Small intestine (tissue), 7 donors: ENCODE results near the gene GNG8. TPM values are rescaled to one million over a fixed set of nuclear protein-coding genes. Genes with fewer than 3 reads are reported as not detected.
"Not testable (repeated sequence)": the region's sequence is repeated elsewhere in the genome, so short reads cannot be mapped to it uniquely, and the experiment has no call there.

Source experiments
- DNase-seq, 2 donors: peaks; one replicate each; pipeline versions ENCODE4 v3.0.0 to v3.0.0-alpha.2; 2013
- FAIRE-seq: peaks from 2 replicates; lab custom pipeline; 2012; peaks lifted over from hg19 to GRCh38; lab: Jason Lieb, UNC
- H3K27ac ChIP-seq, 3 donors: one replicate each; pipeline ENCODE4 v1.5.1; 2013; ENCODE audit warnings: low read length in 2 of 3, mild to moderate bottlenecking in 2 of 3, control low read depth in 1 of 3, inconsistent platforms in 1 of 3, low read depth in 1 of 3, moderate library complexity in 1 of 3
- H3K27me3 ChIP-seq, 3 donors: one replicate each; pipeline ENCODE4 v1.6.1; 2013; ENCODE audit warnings: low read length in 3 of 3, inconsistent platforms in 1 of 3; ENCODE audit not compliant: control insufficient read depth in 3 of 3, insufficient read depth in 3 of 3
- H3K36me3 ChIP-seq, 3 donors: one replicate each; pipeline ENCODE4 v1.6.1; 2013; ENCODE audit warnings: low read length in 3 of 3, inconsistent platforms in 1 of 3, low read depth in 1 of 3, mild to moderate bottlenecking in 1 of 3, moderate library complexity in 1 of 3; ENCODE audit not compliant: control insufficient read depth in 3 of 3, insufficient read depth in 2 of 3
- H3K4me1 ChIP-seq, 3 donors: one replicate each; pipeline ENCODE4 v1.6.1; 2013; ENCODE audit warnings: low read length in 2 of 3, inconsistent platforms in 1 of 3, low read depth in 1 of 3, mild to moderate bottlenecking in 1 of 3, moderate library complexity in 1 of 3; ENCODE audit not compliant: control insufficient read depth in 3 of 3, insufficient read depth in 2 of 3
- H3K4me3 ChIP-seq, 3 donors: one replicate each; pipeline ENCODE4 v1.5.1; 2013; ENCODE audit warnings: low read length in 3 of 3, control low read depth in 1 of 3, inconsistent platforms in 1 of 3, low read depth in 1 of 3, mild to moderate bottlenecking in 1 of 3, moderate library complexity in 1 of 3
- H3K9me3 ChIP-seq, 2 donors: one replicate each; pipeline ENCODE4 v1.6.1; 2013; ENCODE audit warnings: low read depth in 1 of 2, low read length in 1 of 2; ENCODE audit not compliant: control insufficient read depth in 2 of 2, insufficient read depth in 1 of 2
- WGBS, 3 donors: extraction: QIAGEN DNeasy Blood & Tissue Kit; methylation state at CpG; one replicate each; pipeline ENCODE4 v1.1.7; 2013; 5-methylcytosine and 5-hydroxymethylcytosine counted together
- polyA plus RNA-seq, 4 donors: library from polyadenylated mRNA; stranded (reverse) in 3 of 4; unstranded in 1 of 4; fragments of 200-250 nt in 3 of 4; fragments of 120-200 nt in 1 of 4; gene quantifications; one replicate each; pipeline versions ENCODE4 v1.2.1 to v1.2.3, GENCODE V29; 2013
- donor health status: healthy with polysubstance abuse.
- donor health status: control.
- donor health status: control.
- donor health status: Bipolar disorder and iron deficiency.
- donor health status: healthy.

GNG8 gene
- polyA plus RNA-seq, 4 donors = 0.75 TPM; not detected in 3

DNA sequence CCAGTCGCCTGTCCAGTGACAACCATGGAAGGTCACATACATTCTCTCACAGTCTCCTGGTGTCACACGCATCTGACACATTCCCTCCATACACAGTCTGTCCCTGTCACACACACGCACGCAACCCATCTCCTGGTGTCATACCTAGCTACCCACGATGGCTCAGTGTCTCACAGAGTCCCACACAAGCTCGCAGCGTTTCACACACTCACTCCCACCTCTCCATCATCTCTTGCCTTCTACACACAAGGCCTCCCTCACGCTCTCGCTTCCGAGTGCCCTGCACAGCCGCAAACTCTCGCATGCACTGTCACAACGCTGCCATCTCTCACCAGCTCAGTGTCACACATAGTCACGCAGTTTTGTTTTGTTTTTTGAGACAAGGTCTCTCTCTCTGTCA is 1.2 kb upstream of the GNG8 start:
- FAIRE-seq = no peak
- no peak for DNase-seq
- H3K36me3 ChIP-seq = no peaks in the 10 kb centered on the region
- peaks cover 0 to 22% (median 5%) of the 10 kb centered on the region in 3 donors for H3K4me1 ChIP-seq
- no peak overlapping the region for H3K27ac ChIP-seq
- 64 to 79% (median 67%) methylated on average over 14 of the region's 14 CpGs for WGBS, 3 donors
- H3K27me3 ChIP-seq = peaks cover 0 to 76% (median 6%) of the 10 kb centered on the region in 3 donors
- no peak overlapping the region for H3K4me3 ChIP-seq
- no peaks in the 10 kb centered on the region for H3K9me3 ChIP-seq

DNA sequence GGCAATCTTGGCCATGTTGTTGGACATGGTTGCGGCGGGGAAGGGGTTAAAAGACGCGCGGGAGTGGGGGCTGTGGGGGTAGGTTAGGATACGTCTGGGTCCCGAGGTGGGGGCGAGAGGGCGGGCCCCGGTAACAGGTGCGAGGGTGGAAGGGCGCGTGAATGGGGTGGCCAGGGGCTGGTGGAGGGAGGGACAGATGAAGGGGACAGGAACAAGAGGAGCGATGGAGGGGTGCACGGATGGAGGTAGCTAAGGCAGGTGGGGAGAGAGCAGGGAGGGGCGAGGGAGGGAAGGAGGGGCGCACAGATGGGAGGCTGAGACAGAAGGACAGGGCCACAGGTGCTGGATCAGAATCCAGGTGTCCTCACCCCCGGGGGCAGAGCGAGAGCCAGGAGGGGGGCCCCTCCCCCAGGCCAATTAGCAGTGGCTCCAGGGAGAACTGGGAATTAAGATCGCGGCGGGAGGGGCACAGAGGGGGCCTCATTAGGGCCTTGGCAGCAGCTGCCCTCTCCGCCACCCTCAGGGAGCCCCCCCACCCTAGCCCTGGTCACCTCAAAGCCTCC is 1.3 kb downstream of the GNG8 start:
- Histone ChIP-seq H3K4me1 (peaks cover 0 to 23% (median 5%) of the 10 kb centered on the region in 3 donors), H3K36me3 (no peaks in the 10 kb centered on the region), H3K4me3 (no peak overlapping the region), H3K9me3 (no peaks in the 10 kb centered on the region), H3K27ac (no peak overlapping the region), H3K27me3 (peaks cover 0 to 67% (median 4%) of the 10 kb centered on the region in 3 donors)
- FAIRE-seq (no peak), DNase-seq (no peak)
- WGBS, 3 donors = 2 to 10% (median 9%) methylated on average over 20 to 23 of the region's 23 CpGs

DNA sequence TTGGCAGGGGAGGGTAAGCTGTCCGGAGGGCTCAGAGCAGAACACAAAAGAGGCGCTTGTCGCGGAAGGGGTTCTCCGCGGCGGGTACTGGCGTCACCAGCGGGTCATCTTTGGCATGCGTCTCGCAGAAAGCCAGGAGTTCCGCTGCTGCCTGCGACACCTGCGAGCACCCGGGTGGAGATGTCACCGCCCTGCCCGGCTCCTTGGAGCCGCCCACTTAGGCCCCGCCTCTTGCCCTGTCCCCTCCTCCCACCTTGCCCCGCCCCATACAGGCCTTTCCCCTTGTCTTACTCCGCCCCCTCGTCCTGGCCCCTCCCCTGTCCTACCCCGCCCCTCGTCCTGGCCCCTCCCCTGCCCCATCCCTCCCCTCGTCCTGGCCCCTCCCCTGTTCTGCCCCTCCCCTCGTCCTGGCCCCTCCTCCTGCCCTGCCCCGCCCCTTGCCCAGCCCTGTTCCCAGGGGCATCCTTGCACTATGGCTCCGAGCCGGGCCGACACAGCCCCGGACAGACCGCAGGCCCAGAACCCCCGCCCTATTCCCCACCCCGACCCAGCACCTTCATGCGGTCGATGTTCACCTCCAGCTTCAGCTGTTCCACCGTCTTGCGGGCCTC is 1.9 kb downstream of the GNG8 start:
- Histone ChIP-seq H3K4me1 (peaks cover 0 to 20% (median 5%) of the 10 kb centered on the region in 3 donors), H3K36me3 (no peaks in the 10 kb centered on the region), H3K27me3 (peaks cover 0 to 61% (median 3%) of the 10 kb centered on the region in 3 donors), H3K4me3 (peak overlapping the region in 2 of 3 donors; percentile 24), H3K27ac (no peak overlapping the region), H3K9me3 (no peaks in the 10 kb centered on the region)
- DNase-seq = peak; percentile 92 to 94
- WGBS, 3 donors = 2 to 6% (median 2%) methylated on average over 35 to 38 of the region's 38 CpGs
- FAIRE-seq = no peak

DNA sequence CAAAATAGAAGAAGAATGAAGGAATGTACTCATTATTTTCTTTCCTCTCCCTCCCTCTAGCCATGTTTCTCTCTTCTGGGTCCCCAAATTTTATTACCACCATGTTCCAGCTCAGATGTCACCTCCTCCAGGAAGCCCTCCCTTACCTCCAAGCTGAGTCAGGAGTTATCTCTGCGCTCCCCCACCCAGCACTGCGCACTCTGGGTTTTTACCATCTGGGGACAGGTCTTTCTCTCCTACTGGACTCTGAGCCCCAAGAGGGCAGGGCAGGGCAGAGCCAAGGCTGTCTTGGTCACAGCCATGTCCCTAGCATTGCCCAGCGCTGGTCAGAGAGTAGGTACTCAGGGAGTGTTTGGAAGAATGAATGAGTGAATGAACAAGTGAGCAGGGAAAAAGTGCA is 2.9 kb downstream of the GNG8 start:
- Histone ChIP-seq H3K27ac (no peak overlapping the region), H3K4me1 (peaks cover 0 to 20% (median 5%) of the 10 kb centered on the region in 3 donors), H3K9me3 (no peaks in the 10 kb centered on the region), H3K27me3 (peaks cover 0 to 52% (median 3%) of the 10 kb centered on the region in 3 donors), H3K4me3 (no peak overlapping the region), H3K36me3 (no peaks in the 10 kb centered on the region)
- FAIRE-seq = no peak
- 38 to 79% (median 47%) methylated on average over 3 of the region's 3 CpGs for WGBS, 3 donors
- peak in 1 of 2 donors; percentile 48 for DNase-seq

DNA sequence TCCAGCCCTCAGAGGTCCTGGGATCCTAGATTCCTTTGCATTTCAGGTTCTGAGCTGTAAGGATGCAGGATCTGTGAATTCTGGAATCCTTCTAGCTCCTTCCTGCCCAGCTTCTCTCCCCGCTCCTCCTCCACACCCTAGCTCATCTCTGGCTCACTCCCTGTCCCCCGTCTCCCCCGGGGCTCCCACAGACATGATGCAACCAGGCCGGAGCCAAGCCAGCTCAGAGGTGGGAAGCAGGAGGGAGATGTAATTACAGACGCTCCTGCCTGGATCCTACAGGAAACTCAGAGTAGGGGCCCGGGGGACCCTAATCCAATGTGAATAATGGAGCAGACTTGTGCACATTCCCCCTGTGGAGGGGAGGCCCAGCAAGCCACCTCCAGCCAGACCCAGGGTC is 4.5 kb downstream of the GNG8 start:
- Histone ChIP-seq H3K4me3 (no peak overlapping the region), H3K27ac (no peak overlapping the region), H3K9me3 (no peaks in the 10 kb centered on the region), H3K27me3 (peaks cover 0 to 37% (median 3%) of the 10 kb centered on the region in 3 donors), H3K4me1 (peaks cover 0 to 20% (median 5%) of the 10 kb centered on the region in 3 donors), H3K36me3 (no peaks in the 10 kb centered on the region)
- WGBS, 3 donors = 57 to 71% (median 65%) methylated on average over 6 of the region's 6 CpGs
- FAIRE-seq = no peak
- no peak for DNase-seq

DNA sequence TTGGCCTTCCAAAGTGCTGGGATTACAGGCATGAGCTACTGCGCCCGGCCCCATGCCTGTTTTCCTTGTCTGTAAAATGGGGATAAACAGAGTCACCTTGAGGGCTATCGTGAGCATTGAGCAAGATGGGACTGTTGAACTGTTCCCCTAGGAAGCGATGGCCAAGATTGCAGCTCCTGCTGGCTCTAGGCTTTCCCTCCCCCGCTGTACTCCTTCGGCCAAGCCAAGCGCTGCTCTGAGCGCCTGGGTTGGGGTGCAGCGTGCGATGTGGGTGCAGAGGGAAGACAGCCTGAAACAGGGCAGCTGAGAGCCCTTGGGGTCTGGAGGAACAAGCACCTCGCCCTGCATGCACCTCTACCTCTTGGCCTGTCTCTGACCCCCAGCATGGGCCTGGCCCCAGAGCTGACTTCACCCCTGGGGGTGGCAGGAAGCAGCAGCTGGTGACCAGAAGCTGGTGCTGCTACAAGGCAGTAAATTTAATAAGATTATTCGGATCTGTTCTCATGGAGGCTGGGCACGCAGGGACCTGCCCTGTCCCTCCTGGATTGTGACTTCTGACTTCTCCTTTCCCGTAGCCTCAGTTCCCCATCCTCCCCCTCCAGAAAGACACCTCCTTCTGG is 5.3 kb downstream of the GNG8 start:
- Histone ChIP-seq H3K4me1 (peaks cover 0 to 21% (median 5%) of the 10 kb centered on the region in 3 donors), H3K27ac (no peak overlapping the region), H3K36me3 (no peaks in the 10 kb centered on the region), H3K9me3 (no peaks in the 10 kb centered on the region), H3K27me3 (peaks cover 0 to 30% (median 0%) of the 10 kb centered on the region in 3 donors), H3K4me3 (no peak overlapping the region)
- 86 to 91% (median 91%) methylated on average over 14 of the region's 14 CpGs for WGBS, 3 donors
- FAIRE-seq (no peak), DNase-seq (no peak)

DNA sequence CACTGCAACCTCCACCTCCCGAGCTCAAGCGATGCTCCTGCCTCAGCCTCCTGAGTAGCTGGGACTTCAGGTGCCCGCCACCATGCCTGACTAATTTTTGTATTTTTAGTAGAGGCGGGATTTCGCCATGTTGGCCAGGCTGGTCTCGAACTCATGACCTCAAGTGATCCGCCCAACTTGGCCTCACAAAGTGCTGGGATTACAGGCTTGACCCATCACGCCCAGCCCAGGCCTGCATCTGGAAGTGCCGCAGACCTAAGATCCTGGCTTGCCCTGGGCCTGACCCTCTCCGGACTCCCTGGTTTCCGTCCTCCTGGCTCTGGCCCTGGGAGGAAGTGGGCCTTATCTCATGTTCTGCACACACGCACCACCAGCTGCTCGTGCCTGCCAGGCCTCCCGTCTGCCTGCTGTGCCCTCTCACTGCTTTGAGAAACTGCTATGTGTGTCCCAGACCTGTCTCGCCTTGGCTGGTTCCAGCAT is 6.4 kb downstream of the GNG8 start:
- WGBS, 3 donors = 70 to 77% (median 74%) methylated on average over 15 of the region's 15 CpGs
- Histone ChIP-seq H3K27ac (no peak overlapping the region), H3K4me1 (peaks cover 0 to 24% (median 5%) of the 10 kb centered on the region in 3 donors), H3K36me3 (no peaks in the 10 kb centered on the region), H3K9me3 (no peaks in the 10 kb centered on the region), H3K4me3 (no peak overlapping the region), H3K27me3 (peaks cover 0 to 29% (median 0%) of the 10 kb centered on the region in 3 donors)
- no peak for FAIRE-seq
- no peak for DNase-seq

DNA sequence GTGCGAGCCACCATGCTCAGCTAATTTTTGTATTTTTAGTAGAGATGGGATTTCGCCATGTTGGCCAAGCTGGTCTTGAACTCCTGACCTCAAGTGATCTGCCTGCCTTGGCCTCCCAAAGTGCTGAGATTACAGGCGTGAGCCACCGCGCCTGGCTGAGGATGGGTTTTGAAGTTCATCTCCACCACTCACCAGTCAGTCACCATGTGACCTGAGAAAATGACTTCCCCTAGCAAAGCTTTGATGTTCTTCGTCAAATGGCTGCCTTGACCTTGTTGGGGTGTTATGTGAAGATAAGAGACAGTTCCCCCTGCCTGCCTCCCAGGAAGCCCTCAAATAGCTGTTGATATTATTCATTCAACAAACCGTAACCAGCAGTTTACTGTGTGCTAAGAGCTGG is 7.0 kb downstream of the GNG8 start:
- H3K4me3 ChIP-seq, H3K36me3 ChIP-seq, H3K27ac ChIP-seq, DNase-seq, H3K9me3 ChIP-seq, FAIRE-seq: not testable (repeated sequence)
- Histone ChIP-seq H3K27me3 (peaks cover 0 to 25% (median 0%) of the 10 kb centered on the region in 3 donors), H3K4me1 (peaks cover 0 to 20% (median 5%) of the 10 kb centered on the region in 3 donors)
- 81 to 86% (median 81%) methylated on average over 7 of the region's 7 CpGs for WGBS, 3 donors
